ENCODE measurements around the gene VTN.

The VTN gene, protein sequence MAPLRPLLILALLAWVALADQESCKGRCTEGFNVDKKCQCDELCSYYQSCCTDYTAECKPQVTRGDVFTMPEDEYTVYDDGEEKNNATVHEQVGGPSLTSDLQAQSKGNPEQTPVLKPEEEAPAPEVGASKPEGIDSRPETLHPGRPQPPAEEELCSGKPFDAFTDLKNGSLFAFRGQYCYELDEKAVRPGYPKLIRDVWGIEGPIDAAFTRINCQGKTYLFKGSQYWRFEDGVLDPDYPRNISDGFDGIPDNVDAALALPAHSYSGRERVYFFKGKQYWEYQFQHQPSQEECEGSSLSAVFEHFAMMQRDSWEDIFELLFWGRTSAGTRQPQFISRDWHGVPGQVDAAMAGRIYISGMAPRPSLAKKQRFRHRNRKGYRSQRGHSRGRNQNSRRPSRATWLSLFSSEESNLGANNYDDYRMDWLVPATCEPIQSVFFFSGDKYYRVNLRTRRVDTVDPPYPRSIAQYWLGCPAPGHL

DNA sequence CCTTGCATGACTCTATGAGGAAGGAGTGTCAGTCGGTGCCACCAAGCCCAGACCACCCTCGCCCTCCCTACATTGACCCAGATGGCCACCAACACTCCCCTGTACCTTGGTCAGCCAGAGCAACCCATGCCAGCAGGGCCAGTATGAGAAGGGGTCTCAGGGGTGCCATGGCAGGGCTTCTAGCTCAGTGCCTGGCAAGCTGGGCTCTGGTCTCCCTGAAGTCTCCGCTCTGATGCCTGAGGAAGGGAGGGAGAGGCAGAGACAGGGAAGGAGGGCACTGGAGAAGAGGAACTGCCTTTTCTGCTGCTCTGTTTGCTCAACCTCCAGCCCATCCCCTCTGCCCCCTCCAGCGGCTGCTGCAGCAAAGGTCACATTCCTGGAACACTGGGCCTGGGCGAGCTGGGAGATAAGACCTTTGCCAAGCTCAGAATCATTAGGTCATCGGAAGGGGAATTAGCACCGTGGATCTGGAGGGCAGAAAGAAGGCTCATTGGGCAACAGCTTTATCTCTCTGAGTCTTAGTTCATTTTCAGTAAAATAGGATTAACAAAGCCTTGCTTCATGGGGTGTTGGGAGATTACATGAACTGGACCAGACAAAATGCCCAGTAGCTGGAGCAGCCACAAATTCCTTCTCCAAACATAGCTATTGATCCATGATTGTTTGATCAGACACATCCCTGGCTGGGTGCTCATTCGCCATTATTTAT lies at the start of gene VTN:
TSS of gene VTN (minus strand) at position 273 of the 709 bp plus-strand sequence. CDS start at position 169, 104 bp downstream.
- DNase-seq: no peak

DNA sequence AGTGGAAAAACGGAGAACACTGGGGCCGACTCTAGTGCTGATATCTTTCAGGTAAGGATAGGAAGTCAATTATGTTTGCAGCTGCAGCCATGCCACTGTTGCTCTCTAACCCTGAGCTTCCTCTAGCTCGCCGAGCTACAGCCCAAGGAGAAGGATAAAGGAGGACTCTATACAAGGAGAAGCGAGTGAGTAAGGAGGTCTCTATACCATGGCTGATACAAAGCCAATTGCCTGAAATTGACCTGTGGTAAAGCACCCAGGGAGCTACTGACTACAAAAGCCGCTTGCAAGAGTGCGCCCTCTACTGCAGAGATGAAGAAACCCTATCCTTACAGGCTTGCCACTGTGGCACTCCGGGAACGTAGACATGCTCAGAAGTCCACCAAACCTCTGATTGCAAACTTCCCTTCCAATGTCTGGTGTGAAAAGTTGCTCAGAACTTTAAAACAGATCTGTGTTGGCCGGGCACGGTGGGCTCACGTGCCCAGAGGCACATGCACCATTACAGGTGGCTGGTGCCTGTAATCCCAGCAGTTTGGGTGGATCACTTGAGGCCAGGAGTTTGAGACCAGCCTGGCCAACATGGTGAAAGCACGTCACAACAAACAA lies 46.7 kb upstream of the VTN start:
- DNase-seq: no peak

- DNase-seq: no peak
Measured at GRCh38 chr17:28415886-28416285, 45.8 kb upstream of the VTN start.

GRCh38 chr17:28413804-28414203 lies 43.7 kb upstream of the VTN start:
- no peak for DNase-seq

DNA sequence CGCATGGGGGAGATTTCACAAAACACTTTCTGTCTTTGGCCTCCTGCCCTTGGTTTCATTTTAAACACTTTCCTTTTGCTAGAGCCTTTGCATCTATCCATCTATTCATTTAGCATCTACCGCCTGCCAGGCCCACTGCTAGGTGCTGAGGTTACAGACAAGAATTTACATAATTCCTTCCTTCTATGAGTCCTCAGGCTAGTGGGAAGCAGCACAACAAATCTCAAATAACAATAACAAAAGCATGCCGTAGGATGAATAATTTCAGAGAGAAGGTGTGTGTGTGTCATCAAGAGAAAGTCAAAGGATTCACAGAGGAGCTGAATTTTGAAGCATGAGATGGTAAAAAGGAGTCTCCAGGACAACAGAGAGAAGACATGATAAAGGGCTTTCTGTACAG lies 42.0 kb upstream of the VTN start:
- no peak for DNase-seq

DNA sequence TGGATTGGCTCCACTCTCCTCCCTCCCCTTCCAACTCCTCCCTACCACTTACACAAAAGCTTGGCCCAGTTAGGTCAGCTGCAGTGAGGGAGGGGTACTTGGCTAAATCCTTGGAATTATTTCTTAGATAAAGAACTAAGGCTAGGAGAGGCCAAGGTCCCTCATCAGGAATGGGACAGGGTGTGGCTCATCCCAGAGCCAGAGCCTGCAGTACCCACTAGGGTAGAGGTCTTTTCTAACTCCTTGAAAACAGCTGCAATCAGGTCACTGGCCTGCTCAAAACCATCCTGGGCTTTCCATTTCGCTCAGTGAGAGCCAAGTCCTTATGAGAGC lies 37.8 kb upstream of the VTN start:
- DNase-seq: no peak

- DNase-seq: no peak
Measured at GRCh38 chr17:28407130-28407973, 37.2 kb upstream of the VTN start.

DNA sequence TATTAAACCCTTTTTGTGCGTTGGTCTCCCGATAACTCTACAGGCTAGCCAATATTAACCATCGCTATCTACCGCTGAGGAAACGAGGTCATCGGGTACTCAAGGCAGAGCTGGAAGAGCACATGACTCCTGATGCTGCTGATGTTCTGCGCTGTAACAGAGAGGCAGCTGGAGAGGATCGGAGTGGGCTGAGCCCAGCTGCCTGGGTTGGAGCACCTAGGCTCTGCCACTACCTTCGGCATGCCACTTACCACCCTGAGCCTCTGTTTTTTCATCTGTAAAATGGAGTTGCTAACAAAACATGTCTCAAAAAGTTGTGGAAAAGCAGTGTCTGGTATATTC lies 36.3 kb upstream of the VTN start:
- DNase-seq: no peak

- DNase-seq: peak; percentile 80
Measured at GRCh38 chr17:28405632-28406472, 35.7 kb upstream of the VTN start, which contains the start of gene SLC46A1. SLC46A1 (minus strand) TSS chr17:28406212; CDS start chr17:28406114, 98 bp downstream.

DNA sequence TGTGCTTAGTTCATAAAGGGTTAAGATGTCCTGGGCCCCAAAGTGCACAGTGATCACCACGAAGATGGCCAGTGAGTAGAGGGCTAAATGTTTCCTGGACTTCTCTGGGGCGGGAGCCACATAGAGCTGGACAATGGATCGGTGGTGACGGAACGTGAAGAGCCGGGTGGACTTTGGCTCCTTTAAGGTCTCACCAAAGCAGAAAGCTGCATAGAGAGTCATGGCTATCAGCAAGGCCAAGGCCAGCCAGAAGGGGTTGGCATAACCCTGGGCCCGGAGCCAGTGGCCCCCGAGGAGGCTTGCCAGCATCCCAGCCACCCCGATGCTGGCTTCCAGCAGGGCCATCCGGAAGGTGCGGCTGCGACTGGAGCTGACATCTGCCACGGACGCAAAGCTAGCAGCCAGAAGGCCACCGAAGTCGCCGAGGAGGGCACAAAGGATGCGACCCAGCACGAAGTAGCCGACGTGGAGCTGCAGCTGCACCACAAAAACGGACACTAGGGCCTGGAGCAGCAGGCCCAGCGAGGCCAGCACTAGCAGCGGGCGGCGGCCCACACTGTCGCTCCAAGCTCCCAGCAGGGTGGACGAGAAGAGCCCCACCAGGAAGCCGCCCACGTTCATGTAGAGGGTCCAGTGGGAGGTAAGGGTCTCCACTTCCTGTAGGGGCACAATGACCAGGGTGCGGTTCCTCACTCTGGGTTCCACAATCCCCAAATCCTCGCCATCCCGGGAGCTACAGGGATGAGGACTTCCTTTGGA lies 34.9 kb upstream of the VTN start:
- peak; percentile 36 for DNase-seq

- DNase-seq: no peak
Measured at GRCh38 chr17:28404461-28404811, 34.3 kb upstream of the VTN start.

- no peak for DNase-seq
Measured at GRCh38 chr17:28404007-28404406, 33.9 kb upstream of the VTN start.

GRCh38 chr17:28402844-28403243 lies 32.7 kb upstream of the VTN start:
- no peak for DNase-seq

GRCh38 chr17:28402224-28402630 lies 32.1 kb upstream of the VTN start:
- DNase-seq: no peak

DNA sequence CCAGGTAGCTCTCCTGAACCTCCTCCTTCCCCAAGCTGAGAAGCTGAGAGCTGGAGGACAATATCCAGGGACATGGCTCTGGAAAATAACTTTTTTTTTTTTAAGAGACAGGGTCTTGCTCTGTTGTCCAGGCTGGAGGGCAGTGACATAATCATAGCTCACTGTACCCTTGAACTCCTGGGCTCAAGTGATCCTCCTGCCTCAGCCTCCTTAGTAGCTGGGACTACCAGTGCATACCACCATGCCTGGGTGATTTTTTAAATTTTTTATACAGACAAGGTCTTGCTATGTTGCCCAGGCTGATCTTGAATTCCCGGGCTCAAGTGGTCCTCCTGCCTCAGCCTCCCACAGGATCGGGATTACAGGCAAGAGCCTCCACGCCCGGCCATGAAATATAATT lies 29.7 kb upstream of the VTN start:
- DNase-seq: no peak

GRCh38 chr17:28398280-28398981 lies 28.3 kb upstream of the VTN start:
- no peak for DNase-seq

GRCh38 chr17:28397687-28398279 lies 27.7 kb upstream of the VTN start:
- no peak for DNase-seq

GRCh38 chr17:28397275-28397674 lies 27.2 kb upstream of the VTN start:
- no peak for DNase-seq

DNA sequence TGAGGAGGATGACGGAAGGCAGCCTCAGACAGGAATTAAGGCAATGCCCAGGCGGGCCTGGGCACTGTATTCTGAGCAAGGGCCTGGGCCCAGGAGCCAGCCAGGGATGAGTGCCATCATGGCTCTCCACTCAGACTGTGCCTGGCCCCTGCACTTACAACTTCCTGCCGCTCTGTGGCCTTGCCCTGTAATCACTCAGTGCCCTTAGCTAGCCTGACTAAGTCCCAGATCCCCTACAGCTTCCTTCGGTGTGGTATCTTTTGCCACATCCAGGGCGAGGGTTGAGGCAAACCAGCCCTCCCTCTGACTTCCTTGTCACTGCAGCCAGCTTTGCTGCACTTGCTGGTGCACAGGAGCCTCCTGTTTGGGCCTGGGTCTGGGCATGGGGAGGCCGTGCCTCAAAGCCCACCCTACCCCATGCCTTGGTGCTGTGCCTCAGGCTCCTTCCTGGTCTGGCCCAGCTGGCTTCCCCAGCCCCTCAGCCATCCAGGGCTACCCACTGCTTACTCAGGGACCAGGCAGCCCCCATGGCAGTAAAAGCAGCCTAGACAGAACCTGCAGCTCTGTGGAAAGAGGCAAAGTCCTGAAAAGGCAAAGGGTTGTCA lies 26.6 kb upstream of the VTN start:
- DNase-seq: no peak

DNA sequence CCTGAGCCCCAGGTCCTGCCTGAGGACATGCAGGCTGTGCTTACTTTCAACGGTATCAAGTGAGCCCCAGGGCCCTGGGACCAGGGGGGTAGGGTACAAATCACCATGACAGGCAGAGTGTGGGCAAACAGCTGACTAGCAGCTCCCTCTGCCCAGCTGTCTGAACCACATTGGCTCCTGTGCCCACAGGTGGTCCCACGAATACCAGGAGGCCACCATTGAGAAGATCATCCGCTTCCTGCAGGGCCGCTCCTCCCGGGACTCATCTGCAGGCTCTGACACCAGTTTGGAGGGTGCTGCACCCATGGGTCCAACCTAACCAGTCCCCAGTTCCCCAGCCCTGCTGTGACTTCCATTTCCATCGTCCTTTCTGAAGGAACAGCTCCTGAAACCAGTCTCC lies 25.9 kb upstream of the VTN start:
- no peak for DNase-seq
